ENCODE results near the gene HAPLN1.

DNA sequence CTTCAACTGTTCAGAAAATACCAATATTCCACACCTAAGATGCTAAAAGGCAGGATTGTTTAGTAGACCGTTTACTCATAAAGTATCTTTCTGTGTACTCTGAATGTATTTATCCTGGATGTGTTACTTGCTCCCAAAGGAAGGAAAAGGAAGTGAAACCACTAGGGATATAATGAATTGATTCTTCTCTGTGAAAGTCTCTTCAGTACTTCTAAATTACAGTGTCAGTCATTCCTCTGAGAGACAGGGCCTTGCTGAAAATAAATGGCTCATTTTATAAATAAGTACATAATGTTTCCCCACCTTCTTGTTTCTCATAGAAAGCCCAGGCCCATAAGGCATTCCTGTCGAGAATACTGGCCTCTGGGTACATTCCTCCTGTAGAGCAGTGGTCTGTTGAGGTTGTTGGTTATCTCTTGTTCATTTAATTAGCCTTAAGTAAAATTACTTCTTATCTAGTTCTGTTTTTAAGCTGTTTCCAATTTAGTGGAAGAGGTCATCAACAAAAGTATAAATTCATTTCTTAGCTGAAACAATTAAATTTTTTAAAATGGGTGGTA lies 1.6 kb downstream of the HAPLN1 start:
- TF ChIP-seq, protein P1, sequence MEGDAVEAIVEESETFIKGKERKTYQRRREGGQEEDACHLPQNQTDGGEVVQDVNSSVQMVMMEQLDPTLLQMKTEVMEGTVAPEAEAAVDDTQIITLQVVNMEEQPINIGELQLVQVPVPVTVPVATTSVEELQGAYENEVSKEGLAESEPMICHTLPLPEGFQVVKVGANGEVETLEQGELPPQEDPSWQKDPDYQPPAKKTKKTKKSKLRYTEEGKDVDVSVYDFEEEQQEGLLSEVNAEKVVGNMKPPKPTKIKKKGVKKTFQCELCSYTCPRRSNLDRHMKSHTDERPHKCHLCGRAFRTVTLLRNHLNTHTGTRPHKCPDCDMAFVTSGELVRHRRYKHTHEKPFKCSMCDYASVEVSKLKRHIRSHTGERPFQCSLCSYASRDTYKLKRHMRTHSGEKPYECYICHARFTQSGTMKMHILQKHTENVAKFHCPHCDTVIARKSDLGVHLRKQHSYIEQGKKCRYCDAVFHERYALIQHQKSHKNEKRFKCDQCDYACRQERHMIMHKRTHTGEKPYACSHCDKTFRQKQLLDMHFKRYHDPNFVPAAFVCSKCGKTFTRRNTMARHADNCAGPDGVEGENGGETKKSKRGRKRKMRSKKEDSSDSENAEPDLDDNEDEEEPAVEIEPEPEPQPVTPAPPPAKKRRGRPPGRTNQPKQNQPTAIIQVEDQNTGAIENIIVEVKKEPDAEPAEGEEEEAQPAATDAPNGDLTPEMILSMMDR (conservative IDR thresholded peaks at IDR 0.05) = no peak
- no peak for TF ChIP-seq EZH2 (IDR thresholded peaks at IDR 0.05; ENCODE audit: low read depth)

Measured in PC-9 (cell line).